Right kidney (tissue), 1 donor: Measurements from ENCODE around the gene DPH5.

Source experiments
- DNase-seq: peaks from one replicate; pipeline ENCODE4 v3.0.0-alpha.2; 2016

Gene DPH5

DNA sequence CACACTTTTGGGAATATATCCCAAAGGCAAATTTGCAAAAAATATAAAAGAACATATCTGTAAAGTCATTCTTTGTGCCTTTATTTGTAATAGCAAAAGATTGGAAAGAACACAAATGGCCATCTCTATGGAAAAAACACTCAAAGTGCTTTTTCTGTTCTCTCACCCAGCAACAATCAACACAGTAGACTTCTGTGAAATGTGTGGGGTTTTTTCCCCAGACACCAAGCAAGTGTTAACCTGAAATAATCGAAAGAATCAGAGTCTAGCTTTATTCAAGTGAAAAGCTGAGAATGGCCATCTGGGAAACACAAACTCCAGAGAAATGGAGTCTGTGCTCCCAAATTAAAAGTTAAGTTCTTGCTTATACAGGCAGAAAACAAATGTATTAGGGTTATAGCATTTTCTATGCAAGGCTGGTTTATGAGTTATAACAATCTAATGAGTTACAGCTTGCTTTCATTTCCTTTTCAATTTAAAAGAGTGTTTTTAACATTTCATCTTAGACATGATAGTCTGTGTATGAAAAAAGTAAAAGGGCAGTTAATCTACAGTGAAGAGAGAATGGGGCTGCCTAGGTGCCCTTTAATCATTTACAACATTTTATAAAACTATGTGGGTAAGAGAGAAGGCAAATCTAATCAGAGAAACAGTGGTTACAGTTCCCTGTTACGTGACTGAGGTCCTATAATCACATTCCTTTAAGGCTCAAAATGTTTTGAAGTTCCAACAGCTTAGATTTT is 83.1 kb downstream of the DPH5 start:
- no peak for DNase-seq

DNA sequence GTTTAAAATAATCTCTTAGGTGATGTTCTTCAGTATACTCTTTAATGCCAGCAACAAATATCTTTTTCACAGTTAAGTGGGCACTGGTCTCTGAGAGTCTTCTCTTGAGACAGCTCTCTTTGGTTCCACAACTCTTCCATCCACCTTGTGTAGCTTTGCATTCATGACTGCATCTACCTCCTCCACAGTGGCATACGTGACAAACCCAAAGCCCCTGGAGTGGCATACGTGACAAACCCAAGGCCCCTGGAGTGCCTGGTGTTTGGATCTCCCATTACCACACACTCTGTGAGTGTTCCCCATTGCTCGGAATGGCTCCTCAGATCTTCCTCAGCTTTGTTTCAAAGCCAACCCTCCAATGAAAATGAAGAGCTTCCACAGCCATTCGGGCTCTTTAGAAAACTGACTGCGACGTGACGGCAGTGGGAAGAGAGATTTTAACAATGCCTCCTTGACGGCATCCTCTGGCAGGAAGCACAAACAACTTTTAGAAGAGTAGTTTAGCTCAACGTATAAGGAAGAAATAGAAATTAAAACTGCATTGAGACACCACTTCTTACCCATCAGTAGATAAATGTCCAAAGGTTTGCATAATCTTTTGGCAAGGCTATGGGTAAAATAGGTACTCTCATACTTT is 83.9 kb downstream of the DPH5 start:
- DNase-seq: no peak

DNA sequence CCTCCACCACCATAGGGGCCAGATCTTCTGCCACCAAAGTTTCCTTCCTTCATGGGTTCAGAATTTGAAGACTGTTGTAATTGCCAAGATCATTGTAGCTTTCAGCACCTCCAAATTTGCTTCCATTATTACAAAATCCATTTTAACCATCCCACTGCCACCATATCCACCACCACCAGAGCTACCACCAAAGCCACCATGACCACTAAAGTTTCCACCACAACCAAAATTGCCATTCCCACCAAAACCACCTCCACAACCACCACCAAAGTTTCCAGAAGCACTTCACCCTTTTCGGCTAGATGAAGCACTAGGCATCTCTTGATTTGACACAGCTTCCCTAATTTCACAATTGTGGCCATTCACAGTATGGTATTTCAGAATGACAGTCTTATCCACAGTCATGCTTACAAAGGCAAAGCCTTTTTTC is 84.5 kb downstream of the DPH5 start:
- no peak for DNase-seq
